Right ventricle myocardium inferior (tissue), 1 donor: ENCODE data around the gene KCNQ5. TPM values are rescaled to one million over a fixed set of nuclear protein-coding genes. Genes with fewer than 3 reads are reported as not detected.

Source experiments
- ATAC-seq: fragments of 200-7000 bp; cut with Tn5 transposase; one replicate; pipeline ENCODE4 v1.9.1; 2020; ENCODE audit warnings: mild to moderate bottlenecking, moderate library complexity
- DNase-seq: peaks from one replicate; pipeline ENCODE4 v3.0.0; 2021; ENCODE audit errors: missing footprints
- intact Hi-C: fragments of 100-400 bp; cut with DNase I; formaldehyde crosslinking; loops from one replicate; pipeline ENCODE4 v1.11.0; 2022
- total RNA-seq: library from RNA; stranded (reverse); fragmentation: NEBNext Ultra II Directional; extraction: Animal tissue kit (Norgen Biotek cat#: 25700); gene quantifications from one replicate; pipeline ENCODE4 v1.2.1, GENCODE V29; 2021
- donor health status: DM: no; HTN: yes; CAD: no; lungs with severe emphysema.

KCNQ5 gene
- total RNA-seq, 1 donor from 2014 or later, result not detected

DNA sequence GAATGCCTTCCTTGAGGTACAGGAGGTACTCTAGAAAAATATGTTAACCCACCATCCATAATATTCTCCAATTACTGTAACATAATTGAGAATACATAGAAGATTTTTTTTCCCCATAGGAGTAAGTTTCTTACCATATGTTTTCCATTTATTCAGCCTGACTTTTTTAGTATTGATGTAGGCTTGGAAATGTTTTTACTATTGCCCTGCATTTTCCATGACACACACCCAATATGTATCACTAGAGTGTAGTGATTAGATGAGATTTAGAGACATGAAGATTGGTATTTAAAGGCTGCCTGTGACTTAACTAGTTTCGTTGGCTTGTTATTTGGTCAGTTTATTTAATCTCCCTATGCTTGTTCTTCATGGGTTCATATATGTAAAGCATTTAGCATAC lies 39.5 kb downstream of the KCNQ5 start:
- intact Hi-C loops, result no loop called here
- ATAC-seq (no peak), DNase-seq (no peak)

DNA sequence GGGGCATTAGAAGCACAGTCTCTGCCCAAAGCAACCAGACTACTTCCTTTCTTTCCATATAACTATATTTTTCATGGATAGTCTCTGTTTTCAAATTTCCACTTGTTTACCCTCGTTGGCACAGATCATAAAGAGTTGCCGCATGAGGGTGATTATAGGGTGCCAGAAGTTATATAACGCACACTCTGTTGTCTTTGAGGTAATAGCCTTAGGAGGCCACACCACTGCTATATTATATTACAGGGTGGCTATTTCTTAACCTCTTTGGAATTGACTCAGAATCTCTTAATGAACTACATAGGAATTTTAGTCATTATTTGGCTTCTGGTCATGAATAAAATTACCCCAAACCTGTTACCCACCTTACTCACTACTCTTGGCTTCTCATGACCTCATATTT lies 43.7 kb downstream of the KCNQ5 start:
- ATAC-seq, result no peak
- intact Hi-C loops, result no loop called here
- DNase-seq, result no peak

DNA sequence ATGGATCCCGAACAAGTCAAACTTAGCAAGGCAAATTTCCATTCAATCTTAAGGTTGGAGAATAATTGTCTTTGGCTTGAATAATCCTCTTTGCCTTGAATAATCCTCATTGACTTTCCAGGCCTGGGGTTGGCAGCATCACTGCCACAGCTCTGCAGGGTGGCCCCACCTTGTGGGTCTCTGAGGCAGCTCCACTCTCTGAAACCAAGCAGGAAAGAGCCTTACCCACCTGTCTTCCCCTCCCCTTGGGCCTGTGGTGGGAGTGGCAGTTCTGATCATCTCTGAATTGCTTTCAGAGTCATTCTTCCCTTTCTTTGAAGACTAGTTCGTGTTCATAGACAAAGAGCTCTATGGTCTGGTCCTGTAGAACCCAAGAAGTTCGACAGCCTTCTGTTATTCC lies 47.5 kb downstream of the KCNQ5 start:
- ATAC-seq (no peak), DNase-seq (no peak)
- intact Hi-C loops, result no loop called here

DNA sequence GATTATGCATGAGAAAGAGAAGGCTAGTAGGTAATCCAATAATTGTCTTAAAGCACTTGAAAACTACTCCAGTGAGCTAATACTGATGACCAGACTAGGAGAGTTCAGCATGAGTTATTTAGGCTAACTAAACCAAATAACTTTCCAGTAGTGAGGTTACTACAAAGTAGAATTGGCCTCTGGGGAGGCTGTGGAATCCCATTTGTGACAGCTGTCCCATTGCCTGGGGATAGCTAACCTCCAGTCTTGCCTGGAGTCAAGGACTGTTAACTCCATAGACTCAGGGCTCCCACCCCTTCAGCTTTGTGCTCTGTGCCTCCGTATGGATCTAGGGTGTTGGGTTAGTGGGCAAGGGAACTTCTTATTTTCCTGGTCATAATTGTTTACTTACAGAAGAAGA lies 51.0 kb downstream of the KCNQ5 start:
- ATAC-seq (no peak), DNase-seq (no peak)
- intact Hi-C loops, result no loop called here

DNA sequence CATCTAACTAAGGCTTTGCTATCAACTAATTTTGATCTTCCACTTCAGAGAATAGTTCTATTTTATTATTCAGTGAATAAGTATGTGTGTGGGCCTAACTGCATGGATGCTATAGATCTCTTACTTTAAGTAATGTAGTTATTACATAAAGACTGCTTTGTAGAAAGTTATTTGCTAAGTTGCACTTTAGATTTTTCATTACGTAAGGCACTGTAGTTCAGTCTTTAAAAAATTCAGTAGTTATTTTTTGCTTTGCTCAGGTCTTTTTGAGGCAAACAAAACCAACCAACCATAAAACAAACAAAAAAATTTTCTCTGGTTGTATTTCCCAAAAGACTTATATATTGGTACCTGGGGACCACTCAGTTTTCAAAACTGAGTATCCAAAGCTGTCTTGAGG lies 53.0 kb downstream of the KCNQ5 start:
- intact Hi-C loops, result no loop called here
- DNase-seq (no peak), ATAC-seq (no peak)

DNA sequence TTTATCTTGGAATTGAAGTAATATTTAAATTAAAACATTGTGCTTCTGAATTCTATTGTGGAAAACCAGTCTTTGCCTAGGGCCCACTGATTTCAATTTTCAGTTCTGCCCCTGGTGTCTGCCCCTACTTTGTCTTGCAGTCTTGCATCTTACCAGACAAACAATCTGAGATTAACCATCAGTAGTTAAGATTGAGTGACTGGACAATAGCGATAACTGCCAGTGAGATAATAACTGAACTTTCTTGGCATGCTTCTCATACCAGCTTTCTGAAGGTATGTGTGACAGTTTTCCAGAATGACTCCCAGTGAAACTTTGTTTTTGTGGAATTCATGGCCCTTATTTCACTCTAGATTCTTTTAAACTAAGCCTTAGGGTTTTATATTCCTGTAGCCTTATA lies 53.5 kb downstream of the KCNQ5 start:
- intact Hi-C loops, result no loop called here
- DNase-seq (no peak), ATAC-seq (no peak)

DNA sequence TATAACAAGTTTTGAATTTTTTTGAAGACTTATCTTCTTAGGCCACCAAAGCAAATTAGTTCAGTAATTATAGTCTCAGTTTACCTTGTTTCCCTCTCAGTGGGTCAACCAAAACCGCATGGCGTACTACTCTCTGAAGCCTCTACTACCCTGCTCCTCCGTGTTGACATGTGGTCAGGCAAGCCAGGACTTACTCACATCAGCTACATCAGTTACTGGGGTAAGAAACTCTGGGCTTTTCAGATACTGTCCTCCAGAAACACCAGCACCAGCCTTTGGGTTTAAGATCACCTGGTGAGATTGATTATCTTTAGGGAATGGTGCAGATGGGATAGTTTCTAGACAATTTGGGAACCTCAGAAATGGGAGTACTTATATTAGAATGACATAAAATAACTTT lies 55.1 kb downstream of the KCNQ5 start:
- DNase-seq, result no peak

DNA sequence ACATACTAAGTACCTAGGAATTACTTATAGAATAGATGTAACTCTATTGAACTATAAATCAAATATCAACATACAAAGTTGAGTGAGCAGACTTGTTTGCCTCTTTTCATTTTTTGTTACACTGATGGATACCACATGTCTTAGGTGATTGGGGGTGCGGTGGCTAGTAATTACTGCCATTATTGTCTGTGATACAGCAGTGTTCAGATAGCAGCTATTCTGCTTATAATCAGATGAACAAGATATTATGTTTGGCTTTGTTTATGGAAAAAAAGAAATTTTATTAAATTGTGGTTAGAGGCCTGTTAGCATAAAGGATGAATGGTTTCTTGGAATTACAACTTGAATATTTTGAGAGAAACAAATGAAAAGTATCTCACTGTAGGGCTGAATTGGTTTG lies 55.9 kb downstream of the KCNQ5 start:
- intact Hi-C loops, result no loop called here
- DNase-seq, result no peak
- ATAC-seq, result no peak

More for the DNA sequence above, 55.1 kb downstream of the KCNQ5 start:
- intact Hi-C loops, result no loop called here
- ATAC-seq, result no peak

DNA sequence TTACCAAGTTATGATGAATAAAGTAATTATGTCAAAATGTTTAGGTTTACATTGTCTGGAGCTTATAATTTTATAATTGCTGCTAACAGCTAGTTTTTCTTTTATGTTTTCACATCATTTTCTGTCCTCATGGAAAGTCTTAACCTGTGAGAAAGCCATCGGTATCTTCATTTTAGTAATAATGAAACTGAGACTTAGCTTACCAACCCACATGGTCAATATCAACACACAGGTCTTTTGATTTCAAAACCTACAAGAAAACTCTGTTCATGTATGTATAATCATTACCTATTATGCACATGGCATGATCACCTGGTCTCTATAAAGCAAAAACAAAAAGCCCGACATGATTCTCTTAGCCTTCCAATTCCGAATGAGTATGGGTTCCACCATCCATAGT lies 61.9 kb downstream of the KCNQ5 start:
- intact Hi-C loops, result no loop called here
- no peak for ATAC-seq

DNA sequence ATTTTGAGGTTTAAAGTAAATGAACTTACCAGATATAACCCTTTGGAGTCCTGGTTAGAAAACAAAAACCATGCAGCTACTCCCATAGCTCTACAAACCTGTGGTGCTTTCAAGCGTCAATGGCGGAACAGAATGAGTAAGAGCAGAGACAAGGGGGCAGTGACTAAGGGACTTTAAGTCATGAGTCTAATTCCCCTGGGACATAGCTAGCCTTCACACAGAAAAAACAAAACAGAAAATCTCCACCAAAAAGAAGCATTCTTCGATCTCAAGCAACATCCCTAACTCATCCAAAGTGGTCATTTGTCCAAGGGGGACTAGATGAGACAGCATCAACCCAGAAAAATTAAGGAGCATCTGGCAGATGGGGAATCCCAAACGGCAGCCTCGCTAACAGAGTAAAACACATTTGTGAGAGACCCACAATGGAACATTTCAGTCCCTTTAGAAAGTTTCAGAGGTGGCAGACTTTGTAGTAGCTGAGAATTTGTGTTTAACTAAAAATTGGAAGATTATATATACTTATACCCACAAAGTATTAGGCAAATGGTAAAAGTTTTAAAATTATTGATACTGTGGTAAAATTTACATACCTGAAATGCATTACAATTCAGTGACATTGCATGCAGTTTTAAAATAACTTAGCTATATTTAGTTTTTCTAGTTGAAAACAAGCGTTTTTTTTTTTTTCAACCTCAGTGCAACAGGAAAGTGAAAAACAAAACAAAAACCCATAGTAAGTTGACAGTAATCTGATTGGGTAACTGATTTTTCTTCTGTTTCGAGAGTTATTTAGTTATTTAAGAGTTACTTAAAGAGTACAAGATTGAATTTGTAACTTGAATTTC lies 67.5 kb downstream of the KCNQ5 start:
- DNase-seq (no peak), ATAC-seq (no peak)
- intact Hi-C loops, result no loop called here

More for the DNA sequence above, 61.9 kb downstream of the KCNQ5 start:
- no peak for DNase-seq

DNA sequence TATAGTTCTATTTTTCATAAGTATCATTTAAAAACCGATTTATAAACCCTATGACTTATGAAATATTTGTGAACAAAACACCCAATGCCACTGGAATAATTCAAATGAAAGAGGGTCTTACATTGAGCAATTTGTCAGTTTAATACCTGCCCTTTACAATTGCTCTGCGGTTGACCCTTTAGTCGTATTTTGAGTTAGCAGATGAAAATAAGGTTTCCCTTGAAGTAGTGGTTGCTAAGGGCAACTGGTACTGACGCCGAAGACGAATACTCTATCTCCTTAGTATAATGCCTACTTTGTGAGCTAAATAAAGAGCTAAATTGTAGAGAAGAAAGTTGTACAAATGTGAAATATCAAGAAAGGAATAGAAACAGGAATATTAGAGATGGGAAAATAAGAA lies 69.4 kb downstream of the KCNQ5 start:
- intact Hi-C loops, result no loop called here
- DNase-seq (no peak), ATAC-seq (no peak)

DNA sequence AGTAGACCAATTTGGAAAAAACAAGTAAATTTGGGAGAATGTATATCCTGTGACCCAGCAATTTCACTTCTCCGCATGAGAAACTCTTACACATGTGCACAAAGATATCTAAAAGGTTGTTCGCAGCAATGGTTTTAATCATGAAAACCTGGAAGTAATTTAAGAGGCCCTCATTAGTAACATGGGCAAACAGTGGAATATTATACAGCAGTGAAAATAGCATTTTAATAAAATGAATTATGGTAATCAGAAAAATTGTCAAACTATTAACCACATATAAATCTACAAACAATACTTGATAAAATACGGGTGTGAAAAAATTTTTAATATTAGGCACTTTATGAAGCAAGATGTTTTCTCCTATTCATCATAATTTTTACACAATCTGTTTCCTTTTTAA lies 74.2 kb downstream of the KCNQ5 start:
- DNase-seq, result no peak
- intact Hi-C loops, result no loop called here
- no peak for ATAC-seq

DNA sequence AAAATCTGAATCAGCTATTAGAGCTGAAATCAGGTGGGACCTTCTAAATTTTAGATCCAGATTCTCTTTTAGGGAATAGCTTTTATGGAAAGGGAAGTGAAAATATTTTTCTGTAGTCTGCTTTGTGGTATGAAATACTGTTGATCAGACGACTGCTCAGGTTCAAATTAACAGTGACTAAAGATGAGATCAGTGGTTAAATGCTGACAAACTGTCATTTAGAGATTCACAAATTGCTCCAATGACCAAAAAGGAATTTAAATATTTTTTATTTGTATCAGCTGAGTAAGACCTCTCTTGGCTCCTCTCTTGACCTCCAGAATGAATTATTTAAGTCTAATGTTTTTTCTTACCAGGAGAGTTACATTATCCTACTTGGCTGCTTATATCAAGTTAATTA lies 77.3 kb downstream of the KCNQ5 start:
- ATAC-seq, result no peak

DNA sequence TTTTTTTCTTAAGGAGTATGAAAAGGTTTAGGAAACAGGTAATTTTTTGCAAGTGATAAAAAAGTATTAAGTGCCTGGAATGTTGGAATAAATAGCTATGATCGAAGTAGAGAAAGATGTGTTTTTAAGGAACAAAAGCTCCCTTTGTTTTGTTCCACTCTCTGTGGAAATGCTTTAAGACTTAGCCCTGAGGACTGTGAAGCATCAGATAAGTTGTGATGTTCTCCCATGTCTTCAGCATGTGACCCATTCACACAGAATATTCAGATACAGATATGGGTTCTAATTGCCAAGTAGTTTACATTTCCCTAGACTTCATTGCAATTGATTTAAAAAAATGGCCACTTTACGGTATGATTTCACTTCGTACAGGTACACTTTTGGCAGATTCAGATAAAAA lies 80.6 kb downstream of the KCNQ5 start:
- intact Hi-C loops, result no loop called here
- DNase-seq (no peak), ATAC-seq (no peak)

More for the DNA sequence above, 77.3 kb downstream of the KCNQ5 start:
- intact Hi-C loops, result no loop called here
- no peak for DNase-seq

DNA sequence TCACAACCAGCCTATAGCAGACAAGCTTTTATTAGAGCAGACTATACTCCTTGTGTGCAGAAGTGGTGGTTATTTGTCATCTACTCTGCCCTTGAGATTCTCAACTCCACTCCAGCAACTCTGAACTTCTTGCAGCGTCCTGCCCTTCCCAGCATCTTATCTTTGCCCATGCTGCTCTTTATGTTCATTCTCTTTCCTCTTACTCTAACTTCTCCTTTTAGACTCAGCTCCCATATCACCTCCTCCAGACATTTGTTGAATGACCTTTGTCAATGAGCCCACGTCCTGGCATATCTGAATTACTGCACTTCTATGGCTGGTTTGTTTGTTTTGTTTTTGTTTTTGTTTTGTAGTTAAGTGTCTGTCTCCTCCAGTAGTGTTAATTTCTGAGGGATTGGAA lies 81.2 kb downstream of the KCNQ5 start:
- intact Hi-C loops, result no loop called here
- ATAC-seq, result no peak
- no peak for DNase-seq

DNA sequence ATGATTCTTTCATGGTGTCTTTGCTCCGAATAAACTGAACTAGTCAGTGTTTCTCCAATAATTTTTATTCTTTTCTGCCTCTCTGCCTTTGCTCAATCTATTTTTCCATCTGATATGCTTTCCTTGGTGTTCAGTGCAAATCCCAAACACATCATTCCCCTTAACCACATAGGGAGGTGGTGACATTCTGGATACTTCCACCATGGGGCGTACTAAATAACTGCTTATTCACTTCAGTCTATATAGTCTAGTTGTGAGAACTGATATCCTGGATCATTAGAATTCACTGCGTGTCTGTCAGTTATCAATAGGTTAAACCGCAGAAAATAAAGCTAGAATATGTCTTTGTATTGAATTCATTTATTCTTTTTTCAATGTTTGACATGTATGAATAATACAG lies 83.1 kb downstream of the KCNQ5 start:
- no peak for DNase-seq
- no peak for ATAC-seq
- intact Hi-C loops, result no loop called here

DNA sequence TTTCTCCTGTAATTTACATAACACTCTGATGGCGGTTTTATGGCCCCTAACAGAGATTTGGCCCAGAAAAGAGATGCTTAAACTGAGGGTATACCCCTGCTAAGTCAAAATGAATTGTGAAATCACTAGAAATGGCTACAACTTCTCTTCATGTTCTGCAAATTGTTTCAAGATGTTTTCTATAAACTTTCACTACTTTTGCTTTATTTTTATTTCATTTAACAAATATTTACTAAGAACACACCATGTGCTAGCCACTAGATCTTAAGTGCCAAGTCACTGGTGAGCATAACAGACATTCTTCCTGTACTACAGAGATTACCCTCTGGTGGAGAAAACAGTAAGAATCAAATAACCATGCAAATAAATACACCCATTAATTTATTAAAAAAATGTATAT lies 87.6 kb downstream of the KCNQ5 start:
- ATAC-seq, result no peak
- intact Hi-C loops, result no loop called here
- DNase-seq, result no peak

DNA sequence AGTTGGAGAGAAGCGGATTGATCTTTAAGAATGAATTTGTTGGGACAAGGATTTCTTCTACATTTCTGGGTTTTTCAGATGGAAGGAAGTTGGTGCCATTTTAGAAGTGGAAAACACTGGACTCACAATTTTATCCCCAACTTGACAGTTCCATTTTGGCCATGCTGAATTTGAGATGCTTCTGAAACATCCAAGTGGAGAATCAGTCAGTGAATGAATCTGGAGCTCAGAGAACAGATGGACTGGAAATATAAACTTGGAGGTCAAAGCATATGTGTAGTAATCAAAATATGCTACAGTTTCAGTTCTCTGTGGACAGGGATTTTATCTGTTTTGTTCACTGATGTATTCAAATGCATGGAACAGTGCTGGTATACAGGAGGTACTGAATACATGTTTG lies 89.9 kb downstream of the KCNQ5 start:
- ATAC-seq (no peak), DNase-seq (no peak)
- intact Hi-C loops, result no loop called here

DNA sequence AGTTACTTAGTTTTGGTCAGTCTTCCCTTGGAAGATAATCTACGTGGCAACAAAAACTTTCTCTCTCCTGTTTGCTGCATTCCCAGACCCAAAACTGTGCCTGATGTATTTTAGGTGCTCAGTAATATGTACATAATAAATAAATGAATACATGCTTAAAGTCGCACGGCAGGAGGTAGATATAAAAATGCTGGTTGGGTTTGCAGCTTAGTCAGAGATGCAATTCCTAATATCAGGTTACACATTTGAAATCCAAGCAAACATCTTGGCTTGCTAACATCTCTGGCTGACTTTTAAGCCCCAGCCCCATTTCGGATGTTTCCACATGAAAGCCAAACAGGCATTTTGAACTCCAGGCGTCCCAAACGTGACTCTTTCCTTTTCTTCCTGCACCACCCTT lies 91.0 kb downstream of the KCNQ5 start:
- no peak for ATAC-seq
- intact Hi-C loops, result no loop called here
- DNase-seq, result no peak

DNA sequence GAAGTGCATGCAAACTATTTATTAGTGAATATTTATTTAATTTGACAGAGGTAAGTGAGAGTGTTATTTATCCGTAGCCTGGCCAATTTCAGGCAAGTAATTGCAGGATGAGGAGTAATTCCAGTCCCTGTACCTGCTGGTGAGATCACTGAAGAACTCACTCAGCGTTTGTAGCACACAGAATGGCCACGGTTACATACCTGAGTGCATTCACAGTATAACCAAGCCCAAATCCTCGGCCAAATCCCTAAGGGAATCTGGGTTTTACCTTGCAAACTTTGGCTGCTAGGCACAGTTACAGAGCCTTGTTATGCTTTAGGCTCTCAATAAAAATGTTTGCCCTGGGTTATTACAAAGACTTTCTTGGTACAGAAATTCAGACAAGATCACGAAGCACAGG lies 93.3 kb downstream of the KCNQ5 start:
- intact Hi-C loops, result no loop called here
- ATAC-seq, result no peak
- no peak for DNase-seq

DNA sequence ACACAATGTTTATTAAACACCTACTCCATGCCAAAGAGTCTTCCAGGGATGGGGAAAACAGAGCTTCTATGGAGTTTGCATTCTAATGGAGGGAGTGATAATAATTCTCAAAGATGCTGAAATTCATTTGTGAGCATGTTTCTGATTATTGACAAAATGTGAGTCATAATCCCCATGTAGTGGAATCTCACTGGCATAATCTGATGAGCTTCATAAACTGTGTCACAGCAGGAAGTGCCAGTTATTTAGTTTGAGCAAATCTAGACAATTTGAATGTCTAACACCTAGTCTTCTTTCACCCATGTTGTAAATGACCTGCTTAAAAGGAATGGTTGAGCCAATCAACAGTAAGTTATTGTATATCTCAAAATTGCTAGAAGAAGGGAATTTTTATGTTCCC lies 95.1 kb downstream of the KCNQ5 start:
- intact Hi-C loops, result no loop called here
- ATAC-seq (no peak), DNase-seq (no peak)
